ENCODE data around the gene ALDH1A2.

The ALDH1A2 gene

GRCh38 chr15:57914350-57915055 is 151.0 kb downstream of the ALDH1A2 start:
- TF ChIP-seq CTCF (conservative IDR thresholded peaks at IDR 0.05; ENCODE audit: low read depth, low read length) = no peak
- Histone ChIP-seq H4K20me1 (ENCODE audit: insufficient read depth) (no peaks in the 10 kb centered on the region), H3K9ac (no peak overlapping the region), H3K4me2 (no peak overlapping the region), H3K27me3 (ENCODE audit: insufficient read depth, low read depth) (no peaks in the 10 kb centered on the region), H3K27ac (no peak overlapping the region), H3K4me1 (ENCODE audit: low read depth, poor library complexity, severe bottlenecking) (no peaks in the 10 kb centered on the region), H3K4me3 (IDR thresholded peaks at IDR 0.05; ENCODE audit: insufficient read depth, low read depth, low read length) (no peak overlapping the region), H2AFZ (ENCODE audit: low read depth) (no peak overlapping the region), H3K79me2 (ENCODE audit: insufficient read depth, low read depth) (no peaks in the 10 kb centered on the region), H3K36me3 (ENCODE audit: insufficient read depth) (no peaks in the 10 kb centered on the region)

GRCh38 chr15:57911247-57911646 is 154.3 kb downstream of the ALDH1A2 start:
- Histone ChIP-seq H3K4me2 (no peak overlapping the region), H3K9ac (no peak overlapping the region), H4K20me1 (ENCODE audit: insufficient read depth) (no peaks in the 10 kb centered on the region), H3K27me3 (ENCODE audit: insufficient read depth, low read depth) (no peaks in the 10 kb centered on the region), H3K36me3 (ENCODE audit: insufficient read depth) (no peaks in the 10 kb centered on the region), H3K4me1 (ENCODE audit: low read depth, poor library complexity, severe bottlenecking) (no peaks in the 10 kb centered on the region), H3K4me3 (IDR thresholded peaks at IDR 0.05; ENCODE audit: insufficient read depth, low read depth, low read length) (no peak overlapping the region), H2AFZ (ENCODE audit: low read depth) (no peak overlapping the region), H3K27ac (no peak overlapping the region), H3K79me2 (ENCODE audit: insufficient read depth, low read depth) (no peaks in the 10 kb centered on the region)
- TF ChIP-seq CTCF (conservative IDR thresholded peaks at IDR 0.05; ENCODE audit: low read depth, low read length) = no peak

GRCh38 chr15:57910672-57911071 is 154.8 kb downstream of the ALDH1A2 start:
- Histone ChIP-seq H3K79me2 (ENCODE audit: insufficient read depth, low read depth) (no peaks in the 10 kb centered on the region), H3K27me3 (ENCODE audit: insufficient read depth, low read depth) (no peaks in the 10 kb centered on the region), H3K4me3 (IDR thresholded peaks at IDR 0.05; ENCODE audit: insufficient read depth, low read depth, low read length) (no peak overlapping the region), H3K4me1 (ENCODE audit: low read depth, poor library complexity, severe bottlenecking) (no peaks in the 10 kb centered on the region), H2AFZ (ENCODE audit: low read depth) (no peak overlapping the region), H3K36me3 (ENCODE audit: insufficient read depth) (no peaks in the 10 kb centered on the region), H3K4me2 (no peak overlapping the region), H3K9ac (no peak overlapping the region), H3K27ac (no peak overlapping the region), H4K20me1 (ENCODE audit: insufficient read depth) (no peaks in the 10 kb centered on the region)
- TF ChIP-seq CTCF (conservative IDR thresholded peaks at IDR 0.05; ENCODE audit: low read depth, low read length) = no peak

- no peaks in the 10 kb centered on the region for H3K27me3 ChIP-seq (ENCODE audit: insufficient read depth, low read depth)
- no peaks in the 10 kb centered on the region for H4K20me1 ChIP-seq (ENCODE audit: insufficient read depth)
- H3K4me2 ChIP-seq = no peak overlapping the region
- no peak overlapping the region for H3K27ac ChIP-seq
- TF ChIP-seq CTCF (conservative IDR thresholded peaks at IDR 0.05; ENCODE audit: low read depth, low read length) = no peak
- H3K4me3 ChIP-seq (IDR thresholded peaks at IDR 0.05; ENCODE audit: insufficient read depth, low read depth, low read length) = no peak overlapping the region
- no peaks in the 10 kb centered on the region for H3K36me3 ChIP-seq (ENCODE audit: insufficient read depth)
- no peaks in the 10 kb centered on the region for H3K79me2 ChIP-seq (ENCODE audit: insufficient read depth, low read depth)
- H3K9ac ChIP-seq = no peak overlapping the region
- no peaks in the 10 kb centered on the region for H3K4me1 ChIP-seq (ENCODE audit: low read depth, poor library complexity, severe bottlenecking)
- no peak overlapping the region for H2AFZ ChIP-seq (ENCODE audit: low read depth)
Observed at GRCh38 chr15:57909388-57909787, 156.1 kb downstream of the ALDH1A2 start.
